ENCODE measurements around the gene C19orf47. TPM values are rescaled to one million over a fixed set of nuclear protein-coding genes. Genes with fewer than 3 reads are reported as not detected.
"Not testable (repeated sequence)": the region's sequence is repeated elsewhere in the genome, so short reads cannot be mapped to it uniquely, and the experiment has no call there.

The C19orf47 gene
- polyA plus RNA-seq, 1 donor, result 8.7 TPM

DNA sequence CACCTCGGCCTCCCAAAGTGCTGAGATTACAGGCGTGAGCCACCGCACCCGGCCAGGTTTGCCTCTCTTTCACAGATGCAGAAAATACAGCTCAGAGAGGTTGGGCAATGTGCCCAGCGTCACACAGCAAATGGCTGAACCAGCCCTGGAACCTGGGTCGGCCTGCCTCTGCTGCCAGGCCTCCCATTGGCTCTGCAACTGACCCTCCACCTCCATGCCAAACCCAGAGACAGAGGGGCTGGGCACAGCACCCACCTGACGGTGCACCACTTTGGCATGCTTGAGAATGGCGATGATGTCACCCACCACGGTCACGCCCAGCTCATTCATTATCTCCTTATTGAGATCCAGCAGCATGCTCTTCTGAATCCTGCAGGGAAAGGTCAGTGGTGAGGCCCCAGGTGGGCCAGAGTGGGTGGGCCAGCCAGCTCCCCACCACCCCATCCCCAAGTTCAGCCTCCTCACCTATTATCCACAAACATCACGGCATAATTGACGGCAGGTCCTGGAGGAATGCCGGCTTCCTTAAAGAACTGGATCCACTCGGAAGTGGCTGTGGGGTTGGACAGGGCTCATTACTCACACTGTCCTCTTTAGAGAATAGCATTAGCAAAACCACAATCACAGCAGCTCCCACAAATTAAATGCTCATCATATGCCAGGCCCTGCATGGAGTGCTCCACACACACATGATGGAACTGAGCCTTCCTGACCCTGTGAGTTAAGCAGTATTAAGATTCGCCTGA is 12.2 kb downstream of the C19orf47 start:
- H3K27ac ChIP-seq (ENCODE audit: low read length), result no peak overlapping the region
- no peaks in the 10 kb centered on the region for H3K4me1 ChIP-seq (ENCODE audit: control insufficient read depth, insufficient read depth, low read length)
- H3K27me3 ChIP-seq (ENCODE audit: control insufficient read depth, insufficient read depth, low read length), result no peaks in the 10 kb centered on the region
- peaks cover 38% of the 10 kb centered on the region for H3K36me3 ChIP-seq (ENCODE audit: control insufficient read depth, insufficient read depth, low read length)
- no peak overlapping the region for H3K4me3 ChIP-seq (ENCODE audit: low read length)
- H3K9me3 ChIP-seq (ENCODE audit: control insufficient read depth, low read depth, low read length), result no peaks in the 10 kb centered on the region
- no CpG with 5 or more reads among the region's 15 CpGs for WGBS (ENCODE audit: insufficient coverage, low lambda C conversion rate)
- no peak for DNase-seq

DNA sequence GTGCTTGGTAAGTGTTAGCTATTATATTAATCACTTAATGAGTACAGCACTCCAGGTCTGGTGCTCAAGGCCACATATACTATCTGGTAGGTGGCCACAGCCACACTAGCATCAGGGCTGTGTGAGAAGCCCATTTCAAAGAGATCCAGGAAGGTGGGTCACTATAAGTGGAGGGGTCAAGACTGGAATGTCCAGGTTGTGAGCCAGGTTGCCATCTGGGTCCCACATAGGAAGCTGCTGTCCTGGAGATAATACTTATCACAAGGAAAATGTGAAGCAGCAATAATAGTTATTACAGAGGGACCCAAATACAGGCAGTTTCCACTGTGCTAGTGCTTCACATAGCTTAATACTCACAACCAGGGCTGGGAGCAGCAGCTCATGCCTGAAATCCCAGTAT is 13.1 kb downstream of the C19orf47 start:
- peaks cover 44% of the 10 kb centered on the region for H3K36me3 ChIP-seq (ENCODE audit: control insufficient read depth, insufficient read depth, low read length)
- DNase-seq, result no peak
- H3K4me1 ChIP-seq (ENCODE audit: control insufficient read depth, insufficient read depth, low read length), result no peaks in the 10 kb centered on the region
- no peaks in the 10 kb centered on the region for H3K27me3 ChIP-seq (ENCODE audit: control insufficient read depth, insufficient read depth, low read length)
- H3K27ac ChIP-seq (ENCODE audit: low read length), result no peak overlapping the region
- H3K4me3 ChIP-seq (ENCODE audit: low read length), result no peak overlapping the region
- H3K9me3 ChIP-seq (ENCODE audit: control insufficient read depth, low read depth, low read length), result no peaks in the 10 kb centered on the region

DNA sequence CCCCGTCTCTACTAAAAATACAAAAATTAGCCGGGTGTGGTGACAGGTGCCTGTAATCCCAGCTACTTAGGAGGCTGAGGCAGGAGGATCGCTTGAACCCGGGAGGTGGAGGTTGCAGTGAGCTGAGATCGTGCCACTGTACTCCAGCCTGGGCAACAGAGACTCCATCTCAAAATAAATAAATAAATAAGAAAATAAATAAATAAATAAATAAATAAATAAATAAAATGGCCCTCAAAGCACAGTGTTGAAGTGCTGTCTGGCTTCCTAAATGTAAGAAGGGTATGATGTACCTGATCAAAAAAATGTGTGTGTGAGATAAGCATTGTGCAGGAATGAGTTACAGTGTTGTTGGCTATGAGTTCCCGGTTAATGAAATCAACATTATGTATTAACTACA is 15.1 kb downstream of the C19orf47 start:
- not testable (repeated sequence) for DNase-seq; H3K4me3 ChIP-seq (ENCODE audit: low read length); H3K9me3 ChIP-seq (ENCODE audit: control insufficient read depth, low read depth, low read length); H3K27me3 ChIP-seq (ENCODE audit: control insufficient read depth, insufficient read depth, low read length); H3K27ac ChIP-seq (ENCODE audit: low read length); H3K4me1 ChIP-seq (ENCODE audit: control insufficient read depth, insufficient read depth, low read length)
- WGBS (ENCODE audit: insufficient coverage, low lambda C conversion rate), result no CpG with 5 or more reads among the region's 6 CpGs
- H3K36me3 ChIP-seq (ENCODE audit: control insufficient read depth, insufficient read depth, low read length), result peaks cover 55% of the 10 kb centered on the region

DNA sequence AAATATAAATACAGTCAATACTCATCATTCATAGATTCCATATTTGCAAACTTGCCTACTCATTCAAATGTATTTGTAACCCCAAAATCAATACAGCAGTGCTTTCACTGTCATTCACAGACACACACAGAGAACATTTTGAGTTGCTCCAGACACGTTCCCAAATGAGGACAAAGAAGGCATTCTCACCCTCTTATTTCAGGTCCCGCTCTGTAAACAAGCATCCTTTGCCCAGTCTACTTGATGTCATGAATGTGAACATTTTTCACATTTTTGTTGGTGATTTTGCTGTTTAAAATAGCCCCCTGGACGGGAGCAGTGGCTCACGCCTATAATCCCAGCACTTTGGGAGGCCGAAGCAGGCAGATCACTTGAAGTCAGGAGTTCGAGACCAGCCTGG is 15.5 kb downstream of the C19orf47 start:
- WGBS (ENCODE audit: insufficient coverage, low lambda C conversion rate), result no CpG with 5 or more reads among the region's 6 CpGs
- peaks cover 59% of the 10 kb centered on the region for H3K36me3 ChIP-seq (ENCODE audit: control insufficient read depth, insufficient read depth, low read length)

DNA sequence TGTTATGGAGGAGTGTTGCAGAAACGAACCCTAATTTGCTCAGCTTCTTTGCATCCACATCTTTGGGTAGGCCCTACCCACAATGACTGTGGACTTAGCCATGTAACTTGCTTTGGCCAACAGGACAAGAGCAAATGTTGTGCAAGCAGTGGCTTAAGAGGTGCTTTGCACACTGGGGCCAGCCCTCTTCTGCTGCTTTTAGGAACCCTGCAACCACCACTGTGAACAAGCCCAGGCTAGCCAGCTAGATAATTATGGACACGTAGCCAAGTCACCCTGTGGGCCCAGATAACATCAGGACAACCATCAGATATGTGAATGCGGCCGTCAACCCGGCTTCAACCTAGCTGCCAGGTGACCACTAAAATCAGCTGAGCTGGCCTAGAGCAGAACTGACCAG is 17.1 kb downstream of the C19orf47 start:
- no CpG with 5 or more reads among the region's 5 CpGs for WGBS (ENCODE audit: insufficient coverage, low lambda C conversion rate)
- no peaks in the 10 kb centered on the region for H3K4me1 ChIP-seq (ENCODE audit: control insufficient read depth, insufficient read depth, low read length)
- no peak overlapping the region for H3K4me3 ChIP-seq (ENCODE audit: low read length)
- H3K36me3 ChIP-seq (ENCODE audit: control insufficient read depth, insufficient read depth, low read length), result peaks cover 65% of the 10 kb centered on the region
- DNase-seq, result no peak
- no peaks in the 10 kb centered on the region for H3K9me3 ChIP-seq (ENCODE audit: control insufficient read depth, low read depth, low read length)
- no peaks in the 10 kb centered on the region for H3K27me3 ChIP-seq (ENCODE audit: control insufficient read depth, insufficient read depth, low read length)
- H3K27ac ChIP-seq (ENCODE audit: low read length), result no peak overlapping the region

More for the DNA sequence above, 15.5 kb downstream of the C19orf47 start:
- no peak overlapping the region for H3K4me3 ChIP-seq (ENCODE audit: low read length)
- H3K27me3 ChIP-seq (ENCODE audit: control insufficient read depth, insufficient read depth, low read length), result no peaks in the 10 kb centered on the region
- H3K4me1 ChIP-seq (ENCODE audit: control insufficient read depth, insufficient read depth, low read length), result no peaks in the 10 kb centered on the region
- H3K9me3 ChIP-seq (ENCODE audit: control insufficient read depth, low read depth, low read length), result no peaks in the 10 kb centered on the region
- no peak for DNase-seq
- no peak overlapping the region for H3K27ac ChIP-seq (ENCODE audit: low read length)

DNA sequence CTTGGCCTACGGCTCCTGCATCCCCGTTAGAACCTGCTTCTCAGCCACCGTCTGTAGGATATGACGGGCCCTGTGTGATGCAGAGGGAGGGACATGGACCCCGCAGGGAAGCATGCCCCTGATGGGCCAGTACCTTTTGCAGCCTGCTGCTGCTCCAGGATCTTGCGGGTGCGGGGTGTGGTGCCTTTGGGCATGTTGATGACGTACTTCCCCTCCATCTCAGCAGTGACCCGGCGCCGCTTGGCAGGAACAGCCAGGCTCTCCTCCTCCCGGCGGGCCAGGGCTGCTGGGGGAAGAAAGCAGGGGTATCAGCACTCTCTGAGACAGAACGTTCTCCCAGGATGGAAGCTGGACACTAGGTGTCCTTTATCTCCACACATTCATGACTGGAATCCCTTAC is 22.0 kb downstream of the C19orf47 start:
- no peaks in the 10 kb centered on the region for H3K9me3 ChIP-seq (ENCODE audit: control insufficient read depth, low read depth, low read length)
- no peak overlapping the region for H3K27ac ChIP-seq (ENCODE audit: low read length)
- H3K36me3 ChIP-seq (ENCODE audit: control insufficient read depth, insufficient read depth, low read length), result peaks cover 76% of the 10 kb centered on the region
- WGBS (ENCODE audit: insufficient coverage, low lambda C conversion rate), result no CpG with 5 or more reads among the region's 14 CpGs
- no peaks in the 10 kb centered on the region for H3K4me1 ChIP-seq (ENCODE audit: control insufficient read depth, insufficient read depth, low read length)
- DNase-seq, result no peak
- H3K4me3 ChIP-seq (ENCODE audit: low read length), result no peak overlapping the region
- no peaks in the 10 kb centered on the region for H3K27me3 ChIP-seq (ENCODE audit: control insufficient read depth, insufficient read depth, low read length)

DNA sequence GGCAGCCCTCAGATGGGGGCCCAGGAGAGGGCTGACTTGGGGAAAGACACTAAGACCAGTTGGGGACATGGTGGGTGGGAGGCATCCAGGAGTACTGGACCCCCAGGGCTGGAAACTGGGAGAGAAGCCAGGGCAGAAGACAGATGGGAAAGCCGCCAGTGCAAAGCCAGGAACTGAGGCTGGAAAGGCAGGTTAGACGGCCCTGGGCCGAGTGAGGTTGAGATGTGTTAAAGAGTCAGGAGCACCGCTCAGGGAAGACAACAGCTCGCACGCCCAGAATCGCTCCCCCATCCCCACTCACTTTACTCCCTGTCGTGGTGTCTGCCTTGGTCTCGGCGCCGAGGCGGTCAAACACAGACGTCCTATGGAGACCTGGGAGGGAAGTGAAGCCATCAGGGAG is 24.5 kb downstream of the C19orf47 start:
- H3K36me3 ChIP-seq (ENCODE audit: control insufficient read depth, insufficient read depth, low read length), result peaks cover 73% of the 10 kb centered on the region
- H3K27ac ChIP-seq (ENCODE audit: low read length), result no peak overlapping the region
- no peaks in the 10 kb centered on the region for H3K9me3 ChIP-seq (ENCODE audit: control insufficient read depth, low read depth, low read length)
- no peaks in the 10 kb centered on the region for H3K27me3 ChIP-seq (ENCODE audit: control insufficient read depth, insufficient read depth, low read length)
- no peaks in the 10 kb centered on the region for H3K4me1 ChIP-seq (ENCODE audit: control insufficient read depth, insufficient read depth, low read length)
- DNase-seq, result no peak
- no peak overlapping the region for H3K4me3 ChIP-seq (ENCODE audit: low read length)
- WGBS (ENCODE audit: insufficient coverage, low lambda C conversion rate), result no CpG with 5 or more reads among the region's 13 CpGs

DNA sequence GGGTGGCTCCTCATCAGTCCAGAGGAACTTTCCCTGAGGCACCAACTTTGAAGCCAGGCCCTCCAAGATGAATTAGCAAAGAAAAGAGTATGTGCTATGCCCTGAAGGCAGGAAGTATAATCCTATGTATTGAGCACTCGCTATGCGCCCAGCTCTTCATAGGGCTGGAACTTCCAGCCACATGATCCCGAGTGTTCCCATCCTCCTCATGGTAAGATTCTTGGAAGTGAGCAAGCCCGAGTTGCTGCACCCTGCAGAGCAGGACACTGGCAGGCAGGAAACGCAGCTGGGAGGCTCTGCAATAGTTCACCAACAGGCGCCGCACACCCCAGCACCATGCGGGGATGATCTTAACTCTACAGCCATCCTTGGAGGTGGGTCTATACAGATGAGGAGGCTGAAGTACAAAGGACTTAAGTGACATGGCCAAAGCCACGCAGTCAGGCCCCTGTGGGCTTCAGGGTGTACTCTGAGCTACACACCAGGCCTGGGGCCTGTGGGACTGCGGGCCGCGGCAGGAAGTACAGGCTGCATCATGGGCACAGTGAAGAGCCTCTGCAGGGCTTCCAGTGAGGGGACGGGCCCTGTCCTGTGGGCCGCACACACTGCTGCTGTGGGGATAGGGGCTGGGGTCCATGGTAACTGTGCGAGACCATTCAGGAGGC is 25.1 kb downstream of the C19orf47 start:
- H3K27ac ChIP-seq (ENCODE audit: low read length), result no peak overlapping the region
- no peak overlapping the region for H3K4me3 ChIP-seq (ENCODE audit: low read length)
- H3K27me3 ChIP-seq (ENCODE audit: control insufficient read depth, insufficient read depth, low read length), result no peaks in the 10 kb centered on the region
- peaks cover 73% of the 10 kb centered on the region for H3K36me3 ChIP-seq (ENCODE audit: control insufficient read depth, insufficient read depth, low read length)
- H3K4me1 ChIP-seq (ENCODE audit: control insufficient read depth, insufficient read depth, low read length), result no peaks in the 10 kb centered on the region
- H3K9me3 ChIP-seq (ENCODE audit: control insufficient read depth, low read depth, low read length), result no peaks in the 10 kb centered on the region
- no CpG with 5 or more reads among the region's 15 CpGs for WGBS (ENCODE audit: insufficient coverage, low lambda C conversion rate)
- DNase-seq, result no peak

DNA sequence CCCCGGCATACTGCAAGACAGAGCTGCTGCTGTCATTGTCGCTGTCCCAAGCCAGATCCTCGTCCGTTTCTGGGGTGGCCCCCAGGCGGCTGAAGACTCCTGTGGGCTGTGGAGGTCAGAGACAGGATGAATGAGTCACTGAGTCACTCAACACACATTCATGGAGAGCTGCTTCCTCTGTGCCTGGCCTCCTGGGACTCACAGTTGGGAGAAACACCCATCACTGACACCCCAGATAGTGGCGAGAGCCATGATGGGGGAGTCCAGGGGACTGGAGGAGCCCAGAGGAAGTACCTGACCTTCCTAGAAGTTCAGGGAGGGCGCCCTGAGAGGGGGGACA is 26.0 kb downstream of the C19orf47 start:
- no CpG with 5 or more reads among the region's 7 CpGs for WGBS (ENCODE audit: insufficient coverage, low lambda C conversion rate)
- Histone ChIP-seq H3K27ac (ENCODE audit: low read length) (no peak overlapping the region), H3K9me3 (ENCODE audit: control insufficient read depth, low read depth, low read length) (no peaks in the 10 kb centered on the region), H3K36me3 (ENCODE audit: control insufficient read depth, insufficient read depth, low read length) (peaks cover 64% of the 10 kb centered on the region), H3K27me3 (ENCODE audit: control insufficient read depth, insufficient read depth, low read length) (no peaks in the 10 kb centered on the region), H3K4me1 (ENCODE audit: control insufficient read depth, insufficient read depth, low read length) (no peaks in the 10 kb centered on the region), H3K4me3 (ENCODE audit: low read length) (no peak overlapping the region)
- no peak for DNase-seq

DNA sequence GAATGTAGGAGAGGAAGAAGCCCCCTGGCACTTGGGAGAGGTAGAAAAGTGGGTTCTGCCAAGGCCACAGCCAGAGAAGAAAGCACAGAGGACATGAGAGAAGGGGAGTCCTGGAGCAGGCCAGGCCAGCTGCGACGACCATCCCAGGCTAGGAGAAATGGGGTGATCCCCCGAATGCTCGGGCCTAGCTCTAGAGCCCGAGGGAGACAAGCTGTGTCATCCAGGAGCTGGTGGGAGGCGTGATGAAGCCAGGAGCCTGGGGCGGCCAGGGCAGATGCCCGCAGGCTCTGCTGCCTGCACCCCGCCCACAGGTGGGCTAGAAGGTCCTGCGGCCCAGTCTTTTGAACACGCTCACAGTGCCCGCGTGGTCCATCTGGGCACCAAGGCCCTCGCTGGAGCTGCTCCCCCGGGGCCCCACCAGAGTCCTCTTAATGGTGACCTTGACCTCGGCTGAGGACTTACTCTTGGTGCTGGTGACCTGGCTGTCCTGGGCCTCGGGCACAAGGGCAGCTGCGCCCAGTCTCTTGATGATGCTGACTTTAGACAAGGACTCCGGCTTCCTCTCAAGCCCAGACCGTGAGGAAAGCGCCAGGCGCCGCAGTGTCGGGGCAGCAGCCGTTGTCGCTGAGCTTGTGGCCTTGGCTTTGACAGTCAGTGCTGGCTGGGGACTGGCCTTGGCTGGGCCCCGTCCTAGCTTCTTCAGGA is 26.5 kb downstream of the C19orf47 start:
- peaks cover 63% of the 10 kb centered on the region for H3K36me3 ChIP-seq (ENCODE audit: control insufficient read depth, insufficient read depth, low read length)
- no peaks in the 10 kb centered on the region for H3K27me3 ChIP-seq (ENCODE audit: control insufficient read depth, insufficient read depth, low read length)
- no peak overlapping the region for H3K4me3 ChIP-seq (ENCODE audit: low read length)
- no peak for DNase-seq
- H3K27ac ChIP-seq (ENCODE audit: low read length), result no peak overlapping the region
- H3K9me3 ChIP-seq (ENCODE audit: control insufficient read depth, low read depth, low read length), result no peaks in the 10 kb centered on the region
- no peaks in the 10 kb centered on the region for H3K4me1 ChIP-seq (ENCODE audit: control insufficient read depth, insufficient read depth, low read length)
- no CpG with 5 or more reads among the region's 27 CpGs for WGBS (ENCODE audit: insufficient coverage, low lambda C conversion rate)
